HCT116 (cell line): ENCODE data around the gene CHST10.

Source experiments
- CEBPB ChIP-seq: IDR thresholded peaks from 2 replicates; pipeline ENCODE4 v1.6.1; 2012; ENCODE audit warnings: low read depth
- CTCF ChIP-seq, 3 experiments: fragments of 200-600 bp in 1 of 3; sonication (generic) in 1 of 3; IDR thresholded peaks in 2 of 3; conservative IDR thresholded peaks in 1 of 3; 2 replicates each; pipeline ENCODE4 v1.5.1; 2012 to 2017; ENCODE audit warnings: low read depth in 2 of 3, low read length in 2 of 3, antibody characterized with exemption in 1 of 3, borderline replicate concordance in 1 of 3, control low read depth in 1 of 3, mild to moderate bottlenecking in 1 of 3, mixed read lengths in 1 of 3, mixed run types in 1 of 3, moderate library complexity in 1 of 3; ENCODE audit not compliant: insufficient read depth in 1 of 3
- EZH2 ChIP-seq: fragments of 200-600 bp; sonication (generic); IDR thresholded peaks from 2 replicates; pipeline ENCODE4 v1.6.1; 2017; ENCODE audit warnings: antibody characterized with exemption, mixed run types

GRCh38 chr2:100344433-100344832, 73.0 kb downstream of the CHST10 start:
- TF ChIP-seq CTCF (IDR thresholded peaks at IDR 0.05 in 2 of 3, conservative IDR thresholded peaks at IDR 0.05 in 1 of 3; ENCODE audit: borderline replicate concordance in 1 of 3, insufficient read depth in 1 of 3, low read depth in 2 of 3, low read length in 2 of 3) = no peak
- no peak for TF ChIP-seq EZH2
- no peak for TF ChIP-seq CEBPB
